DND-41 (cell line): ENCODE measurements around the gene TNFRSF8.

Source experiments
- ATAC-seq: fragments of 200-7000 bp; cut with Tn5 transposase; 3 replicates; pipeline ENCODE4 v1.9.1; 2021; ENCODE audit warnings: low read depth; ENCODE audit not compliant: insufficient read depth
- DNase-seq: peaks from one replicate; pipeline ENCODE4 v3.0.0-alpha.2; 2020
- H2AFZ ChIP-seq: 2 replicates; pipeline ENCODE4 v1.6.0; 2012; ENCODE audit warnings: low read depth, low read length
- H3K27ac ChIP-seq: 2 replicates; pipeline ENCODE4 v1.5.1; 2012; ENCODE audit warnings: low read length, inconsistent platforms
- H3K27me3 ChIP-seq: fragments of 200-600 bp; sonication (generic); 2 replicates; pipeline ENCODE4 v1.6.0; 2012; ENCODE audit warnings: low read length, mild to moderate bottlenecking, inconsistent platforms; ENCODE audit not compliant: insufficient read depth, poor library complexity
- H3K36me3 ChIP-seq: 2 replicates; pipeline ENCODE4 v1.5.1; 2012; ENCODE audit warnings: low read length, inconsistent platforms; ENCODE audit not compliant: insufficient read depth
- H3K4me1 ChIP-seq: 2 replicates; pipeline ENCODE4 v1.5.1; 2012; ENCODE audit warnings: mild to moderate bottlenecking, low read length; ENCODE audit not compliant: insufficient read depth
- H3K4me2 ChIP-seq: 2 replicates; pipeline ENCODE4 v1.6.0; 2012; ENCODE audit warnings: mild to moderate bottlenecking, moderate library complexity, low read length, inconsistent platforms; ENCODE audit not compliant: insufficient read depth
- H3K4me3 ChIP-seq, 2 experiments: fragments of 200-600 bp in 1 of 2; shearing (Covaris generic) in 1 of 2; 2 replicates each; pipeline ENCODE4 v1.5.1; 2012 to 2016; ENCODE audit warnings: inconsistent platforms in 2 of 2, low read length in 2 of 2, mild to moderate bottlenecking in 2 of 2, low read depth in 1 of 2, moderate library complexity in 1 of 2
- H3K79me2 ChIP-seq: 2 replicates; pipeline ENCODE4 v1.6.0; 2012; ENCODE audit warnings: low read length, inconsistent platforms; ENCODE audit not compliant: insufficient read depth
- H3K9ac ChIP-seq: 2 replicates; pipeline ENCODE4 v1.6.0; 2012; ENCODE audit warnings: low read depth, mild to moderate bottlenecking, inconsistent platforms, low read length, moderate library complexity
- H3K9me3 ChIP-seq: 2 replicates; pipeline ENCODE4 v1.5.1; 2012; ENCODE audit warnings: low read length, moderate library complexity, mild to moderate bottlenecking, inconsistent platforms; ENCODE audit not compliant: insufficient read depth, severe bottlenecking
- H4K20me1 ChIP-seq: 2 replicates; pipeline ENCODE4 v1.6.0; 2012; ENCODE audit warnings: low read length; ENCODE audit not compliant: insufficient read depth
- EZH2 ChIP-seq: IDR thresholded peaks from 3 replicates; pipeline ENCODE4 v1.6.1; 2012; ENCODE audit warnings: borderline replicate concordance, low read depth, mild to moderate bottlenecking, moderate library complexity, low read length, inconsistent platforms; ENCODE audit not compliant: severe bottlenecking
- TF ChIP-seq, protein P1 (sequence below): IDR thresholded peaks from 2 replicates; pipeline ENCODE4 v1.5.1; 2012; ENCODE audit warnings: borderline replicate concordance, low read length, moderate library complexity, mild to moderate bottlenecking; ENCODE audit not compliant: poor library complexity, severe bottlenecking; ENCODE audit errors: extremely low read depth

The TNFRSF8 gene

DNA sequence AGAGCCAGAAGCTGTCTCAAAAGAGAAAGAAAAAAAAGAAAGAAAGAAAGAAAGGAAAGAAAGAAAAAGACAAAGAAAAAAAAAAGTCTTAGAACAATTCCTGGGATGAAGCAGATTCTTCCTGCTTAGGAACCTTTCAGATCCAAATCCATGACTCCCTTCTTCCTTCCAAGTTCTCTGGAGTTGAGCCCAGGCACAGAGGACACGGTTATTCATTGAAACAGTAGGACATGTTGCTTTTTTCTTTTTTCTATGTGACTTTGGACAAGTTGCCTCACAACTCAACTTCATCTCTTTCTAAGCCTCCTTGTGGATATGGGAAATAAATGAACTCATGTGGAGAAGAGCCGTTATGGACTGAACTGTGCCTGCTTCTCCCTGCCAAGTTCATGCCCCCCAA, 14.7 kb upstream of the TNFRSF8 start:
- H4K20me1 ChIP-seq, result no peaks in the 10 kb centered on the region
- no peaks in the 10 kb centered on the region for H3K79me2 ChIP-seq
- no peaks in the 10 kb centered on the region for H3K4me1 ChIP-seq
- no peak overlapping the region for H3K27ac ChIP-seq
- TF ChIP-seq, protein P1, sequence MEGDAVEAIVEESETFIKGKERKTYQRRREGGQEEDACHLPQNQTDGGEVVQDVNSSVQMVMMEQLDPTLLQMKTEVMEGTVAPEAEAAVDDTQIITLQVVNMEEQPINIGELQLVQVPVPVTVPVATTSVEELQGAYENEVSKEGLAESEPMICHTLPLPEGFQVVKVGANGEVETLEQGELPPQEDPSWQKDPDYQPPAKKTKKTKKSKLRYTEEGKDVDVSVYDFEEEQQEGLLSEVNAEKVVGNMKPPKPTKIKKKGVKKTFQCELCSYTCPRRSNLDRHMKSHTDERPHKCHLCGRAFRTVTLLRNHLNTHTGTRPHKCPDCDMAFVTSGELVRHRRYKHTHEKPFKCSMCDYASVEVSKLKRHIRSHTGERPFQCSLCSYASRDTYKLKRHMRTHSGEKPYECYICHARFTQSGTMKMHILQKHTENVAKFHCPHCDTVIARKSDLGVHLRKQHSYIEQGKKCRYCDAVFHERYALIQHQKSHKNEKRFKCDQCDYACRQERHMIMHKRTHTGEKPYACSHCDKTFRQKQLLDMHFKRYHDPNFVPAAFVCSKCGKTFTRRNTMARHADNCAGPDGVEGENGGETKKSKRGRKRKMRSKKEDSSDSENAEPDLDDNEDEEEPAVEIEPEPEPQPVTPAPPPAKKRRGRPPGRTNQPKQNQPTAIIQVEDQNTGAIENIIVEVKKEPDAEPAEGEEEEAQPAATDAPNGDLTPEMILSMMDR, result no peak
- TF ChIP-seq EZH2, result no peak
- H3K36me3 ChIP-seq, result no peaks in the 10 kb centered on the region
- H3K4me3 ChIP-seq, result no peak overlapping the region
- H3K9me3 ChIP-seq, result no peaks in the 10 kb centered on the region
- H3K4me2 ChIP-seq, result no peak overlapping the region
- no peak for ATAC-seq
- no peak overlapping the region for H2AFZ ChIP-seq
- no peak for DNase-seq
- no peaks in the 10 kb centered on the region for H3K27me3 ChIP-seq
- no peak overlapping the region for H3K9ac ChIP-seq

GRCh38 chr1:12049616-12050015, 13.5 kb upstream of the TNFRSF8 start:
- H3K4me2 ChIP-seq, result no peak overlapping the region
- H3K9ac ChIP-seq, result no peak overlapping the region
- no peaks in the 10 kb centered on the region for H3K4me1 ChIP-seq
- H3K36me3 ChIP-seq, result no peaks in the 10 kb centered on the region
- H3K9me3 ChIP-seq, result no peaks in the 10 kb centered on the region
- no peaks in the 10 kb centered on the region for H3K27me3 ChIP-seq
- H3K4me3 ChIP-seq, result no peak overlapping the region
- TF ChIP-seq, protein P1, result no peak
- TF ChIP-seq EZH2, result no peak
- no peak overlapping the region for H3K27ac ChIP-seq
- no peaks in the 10 kb centered on the region for H4K20me1 ChIP-seq
- ATAC-seq (no peak), DNase-seq (no peak)
- H3K79me2 ChIP-seq, result no peaks in the 10 kb centered on the region
- no peak overlapping the region for H2AFZ ChIP-seq

DNA sequence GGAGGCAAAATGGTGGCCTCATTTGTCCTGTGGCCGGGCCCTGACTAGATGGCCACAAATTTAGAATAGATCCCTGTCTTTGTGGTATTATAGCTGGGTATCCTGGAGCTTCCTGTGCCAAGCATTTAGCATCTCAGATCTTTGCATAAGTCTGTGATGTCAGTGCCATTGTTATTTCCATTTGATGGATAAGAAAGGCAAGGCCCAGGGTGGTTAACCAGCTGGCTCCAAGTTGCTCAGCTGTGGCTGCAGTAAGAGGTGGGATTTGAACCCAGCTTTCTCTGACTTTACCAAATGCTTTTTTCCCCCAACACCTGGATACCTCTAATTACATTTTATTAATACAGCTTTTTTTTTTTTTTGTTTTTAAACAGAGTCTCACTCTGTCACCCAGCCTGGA, 11.7 kb upstream of the TNFRSF8 start:
- no peak overlapping the region for H3K4me2 ChIP-seq
- no peak for DNase-seq
- H3K9me3 ChIP-seq, result no peaks in the 10 kb centered on the region
- H3K27ac ChIP-seq, result no peak overlapping the region
- H3K4me1 ChIP-seq, result no peaks in the 10 kb centered on the region
- no peaks in the 10 kb centered on the region for H3K27me3 ChIP-seq
- H4K20me1 ChIP-seq, result no peaks in the 10 kb centered on the region
- H3K79me2 ChIP-seq, result no peaks in the 10 kb centered on the region
- H2AFZ ChIP-seq, result no peak overlapping the region
- H3K36me3 ChIP-seq, result no peaks in the 10 kb centered on the region
- TF ChIP-seq, protein P1, result no peak
- TF ChIP-seq EZH2, result no peak
- ATAC-seq, result no peak
- H3K4me3 ChIP-seq, result no peak overlapping the region
- no peak overlapping the region for H3K9ac ChIP-seq

GRCh38 chr1:12052008-12052573, 11.0 kb upstream of the TNFRSF8 start:
- H3K4me2 ChIP-seq, result no peak overlapping the region
- no peak overlapping the region for H2AFZ ChIP-seq
- H3K36me3 ChIP-seq, result no peaks in the 10 kb centered on the region
- DNase-seq (no peak), ATAC-seq (no peak)
- no peaks in the 10 kb centered on the region for H3K9me3 ChIP-seq
- no peaks in the 10 kb centered on the region for H4K20me1 ChIP-seq
- no peak overlapping the region for H3K27ac ChIP-seq
- no peaks in the 10 kb centered on the region for H3K4me1 ChIP-seq
- H3K79me2 ChIP-seq, result no peaks in the 10 kb centered on the region
- TF ChIP-seq EZH2, result no peak
- TF ChIP-seq, protein P1, result no peak
- H3K27me3 ChIP-seq, result no peaks in the 10 kb centered on the region
- H3K9ac ChIP-seq, result no peak overlapping the region
- H3K4me3 ChIP-seq, result no peak overlapping the region
